K562 (cell line): ENCODE measurements around the gene HDHD2. TPM values are rescaled to one million over a fixed set of nuclear protein-coding genes. Genes with fewer than 3 reads are reported as not detected.

Experiments
- ATAC-seq: fragments of 200-7000 bp; cut with Tn5 transposase; 3 replicates; pipeline ENCODE4 v1.9.1; 2020; ENCODE audit warnings: moderate library complexity
- BruUV-seq: library from RNA; stranded (reverse); fragments of 400-500 nt; replicated peaks from 2 replicates; lab custom pipeline; 2021; lab: Mats Ljungman, UMichigan
- CTCF ChIA-PET: fragments of 300-600 bp; formaldehyde crosslinking; extraction: SDS; loops from one replicate; lab custom pipeline; 2021; ENCODE audit warnings: low intra/inter-chr PET ratio; lab: Yijun Ruan, JAX
- POLR2A ChIA-PET: fragments of 300-600, 350-650 bp; sonication (Branson Sonifier 250); formaldehyde crosslinking; extraction: SDS; loops from one replicate; lab custom pipeline; 2021; ENCODE audit warnings: antibody characterized with exemption, inconsistent platforms; lab: Yijun Ruan, JAX
- DNase-seq, 4 experiments: peaks; one replicate each; pipeline versions ENCODE4 v3.0.0 to v3.0.0-alpha.2; 2011 to 2018; ENCODE audit warnings: low spot score in 3 of 4, mixed read lengths in 3 of 4; ENCODE audit errors: extremely low read depth in 1 of 4
- FAIRE-seq: peaks from 2 replicates; lab custom pipeline; 2011; peaks lifted over from hg19 to GRCh38; lab: Jason Lieb, UNC
- H2AFZ ChIP-seq: 2 replicates; pipeline ENCODE4 v1.6.0; 2011; ENCODE audit warnings: low read depth, low read length, control low read depth, inconsistent platforms
- H3K27ac ChIP-seq: fragments of 200-600 bp; 3 replicates; pipeline ENCODE4 v1.8.0; 2011; ENCODE audit warnings: low read depth, mild to moderate bottlenecking, control low read depth, inconsistent platforms, low read length, moderate library complexity, mixed read lengths; ENCODE audit errors: extremely low read depth
- H3K27me3 ChIP-seq, 2 experiments: fragments of 300-600 bp in 1 of 2; 2 replicates in 1 of 2; 3 replicates in 1 of 2; pipeline versions ENCODE4 v1.6.0 to v1.8.0; 2011; ENCODE audit warnings: inconsistent platforms in 2 of 2, low read length in 2 of 2, mild to moderate bottlenecking in 1 of 2, mixed read lengths in 1 of 2, moderate library complexity in 1 of 2; ENCODE audit not compliant: control insufficient read depth in 2 of 2, insufficient read depth in 2 of 2
- H3K36me3 ChIP-seq: fragments of 300-600 bp; 3 replicates; pipeline ENCODE4 v1.8.0; 2011; ENCODE audit warnings: mild to moderate bottlenecking, low read length, inconsistent platforms; ENCODE audit not compliant: control insufficient read depth, insufficient read depth
- H3K4me1 ChIP-seq, 2 experiments: fragments of 200-600 bp in 1 of 2; replicated peaks in 1 of 2; 2 replicates in 1 of 2; 3 replicates in 1 of 2; pipeline versions ENCODE4 v1.5.1 to v1.8.0; 2011; ENCODE audit warnings: inconsistent platforms in 2 of 2, low read length in 2 of 2, mild to moderate bottlenecking in 1 of 2, mixed read lengths in 1 of 2, moderate library complexity in 1 of 2; ENCODE audit not compliant: control insufficient read depth in 2 of 2, insufficient read depth in 2 of 2
- H3K4me2 ChIP-seq: 2 replicates; pipeline ENCODE4 v1.6.1; 2011; ENCODE audit warnings: low read length, control low read depth, inconsistent platforms, mixed read lengths; ENCODE audit not compliant: insufficient read depth
- H3K4me3 ChIP-seq: fragments of 200-600 bp; sonication (generic), shearing (Covaris generic); 2 replicates; pipeline ENCODE4 v1.5.1; 2016; ENCODE audit warnings: control low read depth, inconsistent platforms
- H3K79me2 ChIP-seq: fragments of 200-600 bp; 3 replicates; pipeline ENCODE4 v1.8.0; 2011; ENCODE audit warnings: low read length, inconsistent platforms; ENCODE audit not compliant: control insufficient read depth, insufficient read depth
- H3K9ac ChIP-seq, 2 experiments: 2 replicates each; pipeline versions ENCODE4 v1.6.0 to v1.6.1; 2011; ENCODE audit warnings: low read depth in 2 of 2, low read length in 2 of 2, control low read depth in 1 of 2, inconsistent platforms in 1 of 2, mild to moderate bottlenecking in 1 of 2, mixed read lengths in 1 of 2; ENCODE audit not compliant: insufficient read depth in 1 of 2
- H3K9me1 ChIP-seq: one replicate; pipeline ENCODE4 v1.6.0; 2011; ENCODE audit warnings: inconsistent platforms, mild to moderate bottlenecking, low read length, moderate library complexity; ENCODE audit not compliant: control insufficient read depth, insufficient read depth
- H3K9me3 ChIP-seq: replicated peaks from 2 replicates; pipeline ENCODE4 v1.5.1; 2011; ENCODE audit warnings: low read depth, low read length, inconsistent platforms; ENCODE audit not compliant: control insufficient read depth, insufficient read depth
- H4K20me1 ChIP-seq: replicated peaks from 2 replicates; pipeline ENCODE4 v1.6.1; 2011; ENCODE audit warnings: low read length, inconsistent platforms, mixed read lengths; ENCODE audit not compliant: control insufficient read depth, insufficient read depth
- ARID1B ChIP-seq: fragments of 450-650 bp; IDR thresholded peaks from 2 replicates; pipeline ENCODE4 v1.6.1; 2016; ENCODE audit warnings: antibody characterized with exemption, mild to moderate bottlenecking, inconsistent platforms
- GATA2 ChIP-seq: sonication (generic); formaldehyde crosslinking; IDR thresholded peaks from 2 replicates; pipeline ENCODE4 v1.4.0; 2020; ENCODE audit warnings: mild to moderate bottlenecking, missing genetic modification reagents
- HDAC1 ChIP-seq, 2 experiments: fragments of 450-650 bp; IDR thresholded peaks; 2 replicates each; pipeline ENCODE4 v1.6.1; 2016 to 2017; ENCODE audit warnings: inconsistent platforms in 1 of 2, mild to moderate bottlenecking in 1 of 2, moderate library complexity in 1 of 2
- JUNB ChIP-seq: fragments of 450-650 bp; formaldehyde crosslinking; conservative IDR thresholded peaks from 2 replicates; pipeline ENCODE4 v1.4.0; 2020; ENCODE audit warnings: mild to moderate bottlenecking
- MECOM ChIP-seq: fragments of 250-450 bp; sonication (Bioruptor Pico); IDR thresholded peaks from 2 replicates; pipeline ENCODE4 v1.8.0; 2022; ENCODE audit warnings: inconsistent platforms
- NCOA6 ChIP-seq: fragments of 450-650 bp; IDR thresholded peaks from 2 replicates; pipeline ENCODE4 v1.6.1; 2017; ENCODE audit warnings: mild to moderate bottlenecking
- PML ChIP-seq: IDR thresholded peaks from 2 replicates; pipeline ENCODE4 v1.6.1; 2012; ENCODE audit warnings: low read length, inconsistent platforms
- POLR2A ChIP-seq: fragments of 450-650 bp; conservative IDR thresholded peaks from 2 replicates; pipeline ENCODE4 v1.6.1; 2016
- POLR2G ChIP-seq: fragments of 200-400 bp; formaldehyde crosslinking; IDR thresholded peaks from 2 replicates; pipeline ENCODE4 v1.6.1; 2017; ENCODE audit warnings: low read depth, mild to moderate bottlenecking, antibody characterized with exemption, low read length, moderate library complexity
- RBM15 ChIP-seq: fragments of 200-400 bp; formaldehyde crosslinking; IDR thresholded peaks from 2 replicates; pipeline ENCODE4 v1.6.1; 2018; ENCODE audit warnings: mild to moderate bottlenecking, low read length, moderate library complexity; ENCODE audit not compliant: insufficient read depth
- SRSF7 ChIP-seq: fragments of 200-400 bp; formaldehyde crosslinking; optimal IDR thresholded peaks from 2 replicates; pipeline ENCODE3; 2017; ENCODE audit warnings: mild to moderate bottlenecking, low read depth, low read length
- STAG1 ChIP-seq: sonication (generic); formaldehyde crosslinking; IDR thresholded peaks from 2 replicates; pipeline ENCODE4 v1.5.0; 2020; ENCODE audit warnings: missing genetic modification reagents, borderline replicate concordance
- TCF3 ChIP-seq: sonication (generic); formaldehyde crosslinking; IDR thresholded peaks from 2 replicates; pipeline ENCODE4 v1.4.0; 2020; ENCODE audit warnings: mild to moderate bottlenecking, missing genetic modification reagents
- ZFX ChIP-seq: sonication (generic); formaldehyde crosslinking; IDR thresholded peaks from 2 replicates; pipeline ENCODE4 v1.8.0; 2022; ENCODE audit warnings: mild to moderate bottlenecking, missing genetic modification reagents, moderate library complexity
- ZKSCAN3 ChIP-seq: fragments of 250-450 bp; sonication (Bioruptor Pico); IDR thresholded peaks from 2 replicates; pipeline ENCODE4 v1.4.0; 2020
- ZNF436 ChIP-seq: fragments of 250-450, 450-650 bp; sonication (Bioruptor Pico); formaldehyde crosslinking; IDR thresholded peaks from 2 replicates; pipeline ENCODE4 v1.7.0; 2020; ENCODE audit warnings: mild to moderate bottlenecking
- ZNF778 ChIP-seq: fragments of 450-650 bp; formaldehyde crosslinking; IDR thresholded peaks from 2 replicates; pipeline ENCODE4 v1.4.0; 2020; ENCODE audit warnings: mild to moderate bottlenecking, moderate library complexity
- WGBS: fragments of 100-300 bp; shearing (Covaris generic); methylation state at CpG from one replicate; pipeline ENCODE4 v1.1.6; 2016; ENCODE audit warnings: low coverage, mixed read lengths; ENCODE audit not compliant: insufficient coverage; ENCODE audit errors: missing lambda C conversion rate; 5-methylcytosine and 5-hydroxymethylcytosine counted together
- in situ Hi-C: fragments of 300-500 bp; cut with MboI; formaldehyde crosslinking; loops from 4 replicates; pipeline ENCODE4 v1.15.0; 2018; ENCODE audit warnings: inconsistent platforms, mixed read lengths
- intact Hi-C: fragments of 100-400 bp; cut with micrococcal nuclease; formaldehyde crosslinking; loops from 2 replicates; pipeline ENCODE4 v1.14.2; 2022
- polyA plus RNA-seq, 8 experiments: library from polyadenylated mRNA; depleted of rRNA in 4 of 8; stranded (reverse) in 5 of 8; unstranded in 3 of 8; fragments of >200 nt; fragmentation: Nextera tagmentation in 2 of 8; fragmentation: Illumina TruSeq in 1 of 8; extraction: Ambion mirVana in 2 of 8; extraction: Trizol in 1 of 8; gene quantifications; 2 replicates each; pipeline versions ENCODE4 v1.2.1 to v1.2.3, GENCODE V29; 2011 to 2014; ENCODE audit warnings: inconsistent platforms in 1 of 8, missing spikeins in 1 of 8
- total RNA-seq, 7 experiments: library from RNA; depleted of rRNA in 6 of 7; stranded (reverse); fragments of >200 nt in 6 of 7; fragmentation: Illumina TruSeq in 2 of 7; extraction: Trizol in 2 of 7; gene quantifications; 2 replicates each; pipeline versions ENCODE4 v1.2.1 to v1.2.3, GENCODE V29; 2011 to 2021; ENCODE audit warnings: low replicate concordance in 1 of 7
- TF ChIP-seq, protein P1 (sequence below): sonication (generic); formaldehyde crosslinking; IDR thresholded peaks from 2 replicates; pipeline ENCODE4 v1.8.0; 2022; ENCODE audit warnings: mild to moderate bottlenecking, missing genetic modification reagents
- TF ChIP-seq, protein P2 (sequence below): fragments of 250-450 bp; sonication (Bioruptor Pico); IDR thresholded peaks from 2 replicates; pipeline ENCODE4 v1.4.0; 2020

The HDHD2 gene
- total and polyA plus RNA-seq, 9 of the 15 experiments (the other 6 are each of a cell fraction or from before 2014, with no cell fraction given), result 6.8 to 25.2 (median 21.5) TPM

DNA sequence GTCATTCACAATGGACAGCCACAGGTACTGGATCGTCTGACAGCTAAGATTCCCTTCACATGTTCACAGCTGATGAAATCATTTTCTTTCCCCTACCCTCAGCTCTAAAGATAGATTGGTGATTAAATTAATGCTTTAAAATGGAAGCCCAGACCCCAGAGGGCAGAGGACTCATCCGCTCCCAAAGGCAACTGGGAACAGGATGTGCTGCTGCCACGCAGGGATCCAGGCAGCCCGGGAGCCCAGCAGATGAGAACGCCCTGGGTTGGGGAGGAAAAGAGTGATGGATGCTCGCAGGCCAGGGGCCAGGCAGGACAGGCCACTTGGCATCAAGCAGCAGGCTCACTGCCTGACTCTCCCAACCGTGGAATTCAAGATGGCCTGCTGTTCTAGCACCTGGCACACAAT lies 41.3 kb downstream of the HDHD2 start:
- intact Hi-C loops, result no loop called here
- H3K4me3 ChIP-seq, result no peak overlapping the region
- no peak for ATAC-seq
- no peak for DNase-seq
- no TSS peak for BruUV-seq
- no peak overlapping the region for H2AFZ ChIP-seq
- POLR2A ChIA-PET, result no interaction called here
- H3K9me3 ChIP-seq, result no peaks in the 10 kb centered on the region
- TF ChIP-seq MECOM (CRISPR knock-in tag) (no peak), HDAC1 (IDR thresholded peaks at IDR 0.05) (no peak), GATA2 (CRISPR knock-in tag) (no peak), STAG1 (no peak), ZNF436 (CRISPR knock-in tag) (no peak), NCOA6 (no peak), JUNB (no peak), ZNF778 (CRISPR knock-in tag) (no peak), ARID1B (no peak), TCF3 (CRISPR knock-in tag) (no peak), PML (no peak), ZKSCAN3 (no peak), SRSF7 (no peak), POLR2A (no peak), RBM15 (no peak), POLR2G (no peak), ZFX (CRISPR knock-in tag) (no peak)
- TF ChIP-seq, protein P1, sequence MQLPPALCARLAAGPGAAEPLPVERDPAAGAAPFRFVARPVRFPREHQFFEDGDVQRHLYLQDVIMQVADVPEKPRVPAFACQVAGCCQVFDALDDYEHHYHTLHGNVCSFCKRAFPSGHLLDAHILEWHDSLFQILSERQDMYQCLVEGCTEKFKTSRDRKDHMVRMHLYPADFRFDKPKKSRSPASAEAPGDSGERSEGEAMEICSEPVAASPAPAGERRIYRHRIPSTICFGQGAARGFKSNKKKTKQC, result no peak
- TF ChIP-seq, protein P2, sequence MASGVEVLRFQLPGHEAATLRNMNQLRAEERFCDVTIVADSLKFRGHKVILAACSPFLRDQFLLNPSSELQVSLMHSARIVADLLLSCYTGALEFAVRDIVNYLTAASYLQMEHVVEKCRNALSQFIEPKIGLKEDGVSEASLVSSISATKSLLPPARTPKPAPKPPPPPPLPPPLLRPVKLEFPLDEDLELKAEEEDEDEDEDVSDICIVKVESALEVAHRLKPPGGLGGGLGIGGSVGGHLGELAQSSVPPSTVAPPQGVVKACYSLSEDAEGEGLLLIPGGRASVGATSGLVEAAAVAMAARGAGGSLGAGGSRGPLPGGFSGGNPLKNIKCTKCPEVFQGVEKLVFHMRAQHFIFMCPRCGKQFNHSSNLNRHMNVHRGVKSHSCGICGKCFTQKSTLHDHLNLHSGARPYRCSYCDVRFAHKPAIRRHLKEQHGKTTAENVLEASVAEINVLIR (CRISPR knock-in tag), result no peak
- TF ChIP-seq, all 486 proteins: peak for 0
- H3K27me3 ChIP-seq, result no peaks in the 10 kb centered on the region
- no peaks in the 10 kb centered on the region for H3K4me1 ChIP-seq
- H3K4me2 ChIP-seq, result no peak overlapping the region
- 90% methylated on average over 5 of the region's 7 CpGs for WGBS
- H3K9me1 ChIP-seq, result no peaks in the 10 kb centered on the region
- FAIRE-seq, result no peak
- no peaks in the 10 kb centered on the region for H4K20me1 ChIP-seq
- CTCF ChIA-PET, result no interaction called here
- in situ Hi-C loops, result no loop called here
- H3K9ac ChIP-seq, result no peak overlapping the region
- H3K36me3 ChIP-seq, result peaks cover 46% of the 10 kb centered on the region; the same call in 2 of the 3 replicates
- H3K79me2 ChIP-seq, result no peaks in the 10 kb centered on the region
- no peak overlapping the region for H3K27ac ChIP-seq
